ENCODE measurements around the gene RHPN2.

- no peak for TF ChIP-seq CTCF (IDR thresholded peaks at IDR 0.05)
- TF ChIP-seq POLR2A (IDR thresholded peaks at IDR 0.05), result peak; percentile 62
These were observed 16.3 kb upstream of the RHPN2 start, which contains the start of gene GPATCH1 for GRCh38 chr19:33080761-33081681.
